HG02870 (cell line): Measurements from ENCODE around the gene FBXO27.
"Not testable (repeated sequence)": the region's sequence is repeated elsewhere in the genome, so short reads cannot be mapped to it uniquely, and the experiment has no call there.

Source experiments
- ATAC-seq: cut with Tn5 transposase; IDR thresholded peaks from one replicate; pipeline ENCODE4 v1.9.1; 2021; ENCODE audit warnings: mild to moderate bottlenecking, moderate library complexity; ENCODE audit not compliant: unreplicated experiment

Gene FBXO27

DNA sequence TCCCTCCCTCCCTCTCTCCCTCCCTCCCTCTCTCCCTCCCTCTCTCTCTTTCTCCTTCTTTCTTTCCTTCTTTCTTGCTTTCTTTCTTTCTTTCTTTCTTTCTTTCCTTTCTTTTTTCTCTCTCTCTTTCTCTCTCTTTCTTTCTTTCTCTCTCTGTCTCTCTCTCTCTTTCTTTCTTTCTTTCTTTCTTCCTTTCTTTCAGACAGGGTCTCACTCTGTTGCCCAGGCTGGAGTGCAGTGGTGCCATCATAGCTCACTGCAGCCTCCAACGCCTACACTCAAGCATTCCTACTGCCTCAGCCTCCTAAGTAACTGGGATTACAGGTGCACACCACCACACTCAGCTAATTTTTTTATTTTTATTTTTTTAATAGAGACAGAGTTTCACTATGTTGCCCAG, 42.7 kb downstream of the FBXO27 start:
- ATAC-seq = not testable (repeated sequence)

DNA sequence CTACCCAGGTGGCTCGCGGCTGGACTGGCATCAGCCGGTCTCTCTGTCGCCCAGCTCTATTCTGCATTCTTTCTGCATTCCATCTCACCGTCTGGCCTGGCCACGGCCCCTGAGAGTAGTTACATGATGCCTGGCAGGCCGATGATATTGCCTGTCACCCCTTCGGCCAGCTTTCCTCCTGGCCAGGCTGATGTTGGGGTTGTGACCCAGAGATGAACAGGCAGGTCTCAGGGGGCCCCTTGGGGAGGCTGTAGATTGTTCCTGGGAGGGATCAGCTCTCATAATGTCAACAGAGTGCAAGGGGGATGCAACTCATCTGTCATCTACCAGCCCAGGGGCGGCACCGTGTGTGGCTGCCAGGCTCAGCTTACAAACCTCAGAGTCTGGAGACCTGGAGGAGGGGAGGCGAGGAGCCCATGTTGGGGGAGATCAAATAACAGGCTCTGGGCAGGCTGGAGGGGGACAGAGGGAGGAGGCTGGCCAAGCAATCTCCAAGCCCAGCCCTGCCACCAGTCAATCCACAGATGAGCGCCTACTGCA, 43.2 kb downstream of the FBXO27 start:
- ATAC-seq = no peak

DNA sequence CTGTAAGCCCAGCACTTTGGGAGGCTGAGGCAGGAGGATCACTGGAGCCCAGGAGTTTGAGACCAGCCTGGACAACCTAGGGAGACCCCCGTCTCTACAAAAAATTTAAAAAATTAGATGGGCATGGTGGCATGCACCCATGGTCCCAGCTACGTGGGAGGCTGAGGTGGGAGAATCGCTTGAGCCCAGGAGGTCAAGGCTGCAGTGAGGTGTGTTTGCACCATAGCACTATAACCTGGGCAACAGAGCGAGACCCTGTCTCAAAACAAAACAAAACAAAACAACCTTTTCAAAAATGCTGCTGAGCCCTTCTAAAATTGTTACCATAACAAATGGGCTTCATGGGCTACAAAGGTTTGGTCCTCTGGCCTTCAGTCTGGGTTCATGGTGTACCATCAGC, 43.7 kb downstream of the FBXO27 start:
- ATAC-seq = not testable (repeated sequence)

DNA sequence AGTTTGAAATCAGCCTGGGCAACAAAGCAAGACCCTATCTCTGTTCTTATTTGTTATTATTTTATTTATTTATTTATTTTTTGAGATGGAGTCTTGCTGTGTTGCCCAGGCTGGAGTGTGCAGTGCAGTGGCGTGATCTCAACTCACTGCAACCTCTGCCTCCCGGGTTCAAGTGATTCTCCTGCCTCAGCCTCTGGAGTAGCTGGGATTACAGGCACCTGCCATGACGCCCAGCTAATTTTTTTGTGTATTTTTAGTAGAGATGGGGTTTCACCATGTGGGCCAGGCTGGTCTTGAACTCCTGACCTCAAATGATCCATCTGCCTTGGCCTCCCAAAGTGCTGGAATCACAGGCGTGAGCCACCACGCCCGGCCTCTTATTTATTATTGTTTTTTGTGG, 44.6 kb downstream of the FBXO27 start:
- ATAC-seq = not testable (repeated sequence)

DNA sequence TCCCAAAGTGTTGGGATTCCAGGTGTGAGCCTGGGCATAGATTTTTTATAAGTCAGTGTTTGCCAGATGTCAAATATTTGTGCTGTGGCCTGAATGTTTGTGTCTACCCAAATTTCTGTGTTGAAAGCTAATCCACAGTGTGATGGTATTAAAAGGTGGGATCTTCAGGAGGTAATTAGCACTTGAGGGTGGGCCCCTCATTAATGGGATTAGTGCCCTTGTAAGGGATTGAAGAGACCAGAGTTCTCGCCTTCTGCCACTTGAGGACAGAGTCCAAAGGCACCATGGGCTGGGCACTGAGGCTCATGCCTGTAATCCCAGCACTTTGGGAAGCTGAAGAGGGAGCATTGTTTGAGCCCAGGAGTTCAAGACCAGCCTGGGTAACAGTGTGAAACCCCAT, 47.1 kb downstream of the FBXO27 start:
- no peak for ATAC-seq

DNA sequence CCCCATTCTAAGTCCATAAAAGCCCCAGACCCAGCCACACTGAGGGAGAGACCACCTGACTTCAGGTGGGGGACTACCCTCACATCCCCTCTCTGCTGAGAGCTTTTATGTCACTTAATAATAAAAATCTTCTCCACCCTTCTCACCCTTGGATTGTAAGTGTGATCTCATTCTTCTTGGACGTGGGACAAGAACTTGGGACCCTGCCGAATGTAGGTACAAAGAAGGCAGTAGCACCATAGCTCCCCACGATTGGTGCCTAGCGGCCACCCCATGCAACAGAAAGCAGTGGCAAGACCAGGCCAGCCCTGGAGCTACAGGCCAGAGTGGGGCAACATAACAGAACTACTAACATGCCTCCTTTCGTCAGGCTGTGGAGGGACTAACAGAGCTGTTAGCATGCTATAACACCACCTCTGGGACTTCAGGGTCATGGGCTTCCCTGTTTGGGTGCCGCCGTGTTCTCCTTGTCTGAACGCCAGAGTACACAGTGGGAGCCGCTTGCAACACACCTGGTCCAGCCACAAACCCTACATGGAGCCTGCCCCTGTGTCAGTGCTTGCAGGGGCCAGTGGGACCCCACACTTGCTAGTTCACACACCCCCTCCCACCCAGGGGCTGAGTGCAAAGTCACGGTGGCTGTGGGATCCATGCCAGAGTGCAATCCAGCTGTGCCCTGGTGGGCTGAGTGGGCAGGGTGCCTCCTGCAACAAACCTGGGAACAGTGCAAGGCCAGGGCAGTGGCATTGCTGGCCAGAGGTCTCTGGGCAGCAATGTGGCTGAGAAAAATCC, 51.6 kb downstream of the FBXO27 start:
- no peak for ATAC-seq

DNA sequence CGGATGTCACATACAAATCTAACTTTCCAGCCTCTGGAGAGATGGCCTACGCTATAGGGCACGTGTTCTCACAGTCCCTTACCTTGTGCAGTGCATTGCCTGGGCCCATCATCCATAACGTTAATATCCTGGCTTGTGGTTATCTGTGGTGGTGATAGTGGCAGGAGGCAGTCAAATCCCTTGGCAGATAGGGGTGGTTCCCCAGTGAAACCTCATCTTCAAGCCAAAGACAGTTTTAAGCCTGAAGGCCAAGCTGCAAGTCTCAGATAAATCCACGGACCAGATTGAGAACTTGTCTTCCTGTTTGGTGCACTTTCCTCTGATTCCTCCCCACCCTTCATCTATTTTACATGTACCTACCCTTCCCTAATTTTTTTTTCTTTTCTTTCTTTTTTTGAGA, 52.5 kb downstream of the FBXO27 start:
- ATAC-seq = no peak

DNA sequence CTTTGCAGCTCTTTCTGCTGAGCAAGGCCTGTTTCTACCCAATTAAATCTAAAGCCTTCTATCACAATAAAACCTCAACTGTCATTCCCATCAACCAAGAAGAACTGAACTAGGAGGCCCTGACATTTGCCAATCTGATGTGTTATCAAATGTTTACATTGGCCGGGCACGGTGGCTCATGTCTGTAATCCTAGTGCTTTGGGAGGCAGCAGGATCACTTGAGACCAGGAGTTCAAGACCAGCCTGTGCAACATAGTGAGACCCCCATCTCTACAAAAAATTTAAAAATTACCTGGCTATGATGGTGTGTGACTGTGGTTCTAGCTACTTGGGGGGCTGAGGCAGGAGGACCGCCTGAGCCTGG, 54.0 kb downstream of the FBXO27 start:
- ATAC-seq = no peak

DNA sequence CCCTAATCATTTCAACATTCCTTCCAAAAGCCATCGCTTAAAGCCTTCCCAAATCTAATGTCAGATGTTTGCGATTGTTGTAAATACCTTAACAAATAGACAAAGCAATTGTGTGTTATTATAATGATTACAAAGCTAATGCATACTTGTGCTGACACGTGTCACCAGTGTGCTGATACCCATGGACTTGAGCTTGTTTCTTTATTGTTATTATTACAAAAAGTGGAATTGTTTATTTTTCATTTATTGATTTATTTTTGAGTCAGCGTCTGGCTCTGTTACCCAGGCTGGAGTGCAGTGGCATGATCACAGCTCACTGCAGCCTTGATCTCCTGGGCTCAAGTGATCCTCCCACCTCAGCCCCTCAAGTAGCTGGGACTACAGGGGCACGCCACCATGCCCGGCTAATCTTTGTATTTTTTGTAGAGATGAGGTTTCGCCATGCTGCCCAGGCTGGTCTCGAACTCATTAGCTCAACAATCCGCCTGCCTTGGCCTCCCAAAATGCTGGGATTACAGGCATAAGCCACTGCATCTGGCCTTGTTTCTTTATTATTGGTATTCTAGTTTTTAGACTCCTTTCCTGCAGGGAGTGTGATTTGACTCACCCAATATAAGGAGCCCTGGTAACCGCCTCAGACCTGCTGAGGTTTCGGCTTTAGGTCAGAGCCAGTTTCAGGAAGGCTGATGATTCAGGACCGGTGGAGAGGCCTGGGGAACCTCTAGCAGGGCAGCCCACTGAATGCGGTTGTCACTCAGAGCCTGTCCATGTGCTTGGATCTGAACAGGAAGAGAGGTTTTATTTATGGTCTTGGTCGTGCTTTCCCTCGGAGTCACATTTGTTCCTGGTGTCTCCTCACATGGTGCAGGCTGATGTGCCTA, 54.7 kb downstream of the FBXO27 start:
- ATAC-seq = peak; percentile 95

DNA sequence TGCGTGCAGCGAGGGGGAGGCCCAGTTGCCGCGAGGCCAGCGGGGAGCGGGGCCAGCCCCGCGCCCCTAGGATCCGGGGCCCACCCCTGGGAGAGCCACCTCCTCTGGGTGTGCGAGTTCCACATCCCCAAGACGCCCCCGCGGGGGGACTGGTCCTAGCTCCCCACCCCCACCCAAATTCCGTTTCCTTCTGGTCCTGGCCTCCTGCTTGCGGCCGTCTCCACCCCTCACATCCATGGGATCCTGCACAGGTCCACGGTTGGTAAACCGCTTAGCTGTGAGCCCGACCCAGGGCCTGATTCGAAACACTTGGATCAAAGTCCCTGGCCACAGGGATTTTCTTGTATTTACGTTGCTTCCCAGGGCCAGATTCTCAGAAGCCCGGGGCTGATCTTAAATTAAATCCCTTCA, 56.5 kb downstream of the FBXO27 start:
- ATAC-seq = no peak

DNA sequence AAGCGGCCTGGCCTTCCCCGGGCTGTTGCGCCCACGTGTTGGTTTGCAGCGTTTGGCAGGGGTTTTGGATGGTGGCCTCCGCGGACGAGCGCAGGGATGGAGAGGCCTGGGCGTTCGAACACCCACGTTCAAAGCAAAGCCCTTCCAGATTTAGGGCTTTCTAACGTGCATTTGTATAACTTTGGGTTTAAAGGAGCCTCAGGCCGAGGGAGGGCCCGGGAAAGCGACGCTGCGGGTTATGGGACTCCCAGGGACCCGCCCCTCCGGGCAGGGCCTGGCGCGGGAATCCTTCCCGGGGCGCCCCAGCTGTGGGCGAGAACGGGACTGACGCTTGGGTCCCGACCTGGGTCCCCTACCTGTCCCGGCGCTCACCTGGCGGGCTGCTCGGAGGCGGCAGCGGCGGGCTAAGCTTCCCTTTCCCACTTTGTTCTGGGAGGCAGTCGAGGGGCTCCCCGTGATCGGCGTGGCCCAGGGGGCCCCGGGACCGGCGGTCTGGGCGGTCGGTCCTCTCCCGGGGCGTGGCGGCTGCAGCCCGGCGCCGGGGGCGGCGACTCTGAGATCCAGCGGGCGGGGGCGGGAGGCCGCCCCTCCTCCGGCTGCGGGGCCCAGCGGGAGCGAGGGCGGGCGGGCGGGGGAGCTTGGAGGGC, 57.0 kb downstream of the FBXO27 start, which contains the start of gene FBXO17:
Gene FBXO17 (minus strand): TSS at position 529 of the 647 bp plus-strand sequence. CDS start 25,423 bp downstream, outside the sequence.
- no peak for ATAC-seq

DNA sequence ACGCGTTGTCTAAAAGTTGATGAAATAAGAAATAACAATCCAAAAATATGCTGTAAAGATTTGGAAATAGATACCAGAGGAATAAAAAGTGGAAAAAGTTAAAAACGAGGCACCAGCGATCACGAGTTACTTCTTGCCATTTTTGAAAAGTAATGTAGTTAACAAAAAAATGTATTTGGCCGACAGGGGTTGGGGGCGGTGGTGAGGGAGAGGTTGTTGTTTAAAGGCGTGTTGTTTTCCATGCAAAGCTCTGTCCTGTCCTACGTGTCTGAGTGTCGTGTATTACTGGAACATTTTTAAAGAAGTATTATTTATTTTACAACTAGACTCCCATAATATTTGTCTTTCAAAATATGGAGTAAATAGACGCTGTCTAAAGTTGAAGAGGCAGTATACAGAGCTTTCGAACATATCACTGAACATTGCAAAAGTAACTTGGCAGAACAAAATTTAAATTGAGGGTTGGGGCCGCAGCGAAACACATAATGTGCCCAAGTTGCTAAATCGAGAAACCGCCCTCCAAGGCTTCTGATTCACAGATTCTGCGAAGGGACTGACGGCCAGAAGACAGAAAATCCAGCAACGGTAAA, 57.6 kb downstream of the FBXO27 start:
- no peak for ATAC-seq
